HEK293 (cell line): Measurements from ENCODE around the gene UBXN4.

Source experiments
- HOXA7 ChIP-seq: sonication (generic); formaldehyde crosslinking; IDR thresholded peaks from 2 replicates; pipeline ENCODE4 v1.8.1; 2022; ENCODE audit warnings: missing genetic modification reagents, borderline replicate concordance
- SALL2 ChIP-seq: fragments of 450-650 bp; formaldehyde crosslinking; IDR thresholded peaks from 2 replicates; pipeline ENCODE4 v1.5.0; 2017; ENCODE audit warnings: missing biosample characterization, mild to moderate bottlenecking, missing genetic modification characterization, borderline replicate concordance
- ZNF311 ChIP-seq: fragments of 450-650 bp; formaldehyde crosslinking; IDR thresholded peaks from 2 replicates; pipeline ENCODE4 v1.5.1; 2017; ENCODE audit warnings: missing biosample characterization, missing genetic modification characterization, borderline replicate concordance
- ZNF621 ChIP-seq: fragments of 450-650 bp; formaldehyde crosslinking; IDR thresholded peaks from 2 replicates; pipeline ENCODE4 v1.5.1; 2017; ENCODE audit warnings: missing biosample characterization, missing genetic modification characterization
- TF ChIP-seq, protein P1 (sequence below): fragments of 450-650 bp; formaldehyde crosslinking; IDR thresholded peaks from 2 replicates; pipeline ENCODE4 v1.5.1; 2016; ENCODE audit warnings: missing biosample characterization, missing genetic modification characterization
- TF ChIP-seq, protein P2 (sequence below): fragments of 450-650 bp; formaldehyde crosslinking; IDR thresholded peaks from 2 replicates; pipeline ENCODE4 v1.5.1; 2016; ENCODE audit warnings: missing biosample characterization, missing genetic modification characterization
- TF ChIP-seq, protein P3 (sequence below): fragments of 450-650 bp; formaldehyde crosslinking; IDR thresholded peaks from 2 replicates; pipeline ENCODE4 v1.5.1; 2016; ENCODE audit warnings: missing biosample characterization, missing genetic modification characterization

DNA sequence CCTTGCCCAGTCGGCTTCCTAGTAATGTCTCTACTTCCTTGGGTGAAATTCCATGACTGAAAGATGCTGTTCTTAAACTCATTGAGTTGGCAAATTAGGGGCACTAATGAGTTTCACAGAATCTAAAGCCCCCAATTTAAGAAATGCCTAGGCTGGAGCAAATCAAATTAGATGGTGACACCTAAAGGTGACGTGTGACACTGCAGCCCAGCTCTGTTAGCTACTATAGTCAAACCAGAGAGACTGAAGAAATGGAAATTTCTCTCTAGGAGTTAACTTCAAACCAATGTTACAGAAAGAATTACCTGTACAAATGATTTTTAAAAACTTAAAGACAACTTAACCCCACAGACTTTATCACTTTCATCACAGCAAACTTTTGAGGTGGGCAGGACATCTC, 58.1 kb downstream of the UBXN4 start:
- TF ChIP-seq SALL2 (tag by site-specific recombination) (no peak), ZNF621 (tag by site-specific recombination) (no peak), HOXA7 (no peak), ZNF311 (no peak)
- TF ChIP-seq, protein P1, sequence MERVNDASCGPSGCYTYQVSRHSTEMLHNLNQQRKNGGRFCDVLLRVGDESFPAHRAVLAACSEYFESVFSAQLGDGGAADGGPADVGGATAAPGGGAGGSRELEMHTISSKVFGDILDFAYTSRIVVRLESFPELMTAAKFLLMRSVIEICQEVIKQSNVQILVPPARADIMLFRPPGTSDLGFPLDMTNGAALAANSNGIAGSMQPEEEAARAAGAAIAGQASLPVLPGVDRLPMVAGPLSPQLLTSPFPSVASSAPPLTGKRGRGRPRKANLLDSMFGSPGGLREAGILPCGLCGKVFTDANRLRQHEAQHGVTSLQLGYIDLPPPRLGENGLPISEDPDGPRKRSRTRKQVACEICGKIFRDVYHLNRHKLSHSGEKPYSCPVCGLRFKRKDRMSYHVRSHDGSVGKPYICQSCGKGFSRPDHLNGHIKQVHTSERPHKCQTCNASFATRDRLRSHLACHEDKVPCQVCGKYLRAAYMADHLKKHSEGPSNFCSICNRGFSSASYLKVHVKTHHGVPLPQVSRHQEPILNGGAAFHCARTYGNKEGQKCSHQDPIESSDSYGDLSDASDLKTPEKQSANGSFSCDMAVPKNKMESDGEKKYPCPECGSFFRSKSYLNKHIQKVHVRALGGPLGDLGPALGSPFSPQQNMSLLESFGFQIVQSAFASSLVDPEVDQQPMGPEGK (tag by site-specific recombination) = no peak
- TF ChIP-seq, protein P2, sequence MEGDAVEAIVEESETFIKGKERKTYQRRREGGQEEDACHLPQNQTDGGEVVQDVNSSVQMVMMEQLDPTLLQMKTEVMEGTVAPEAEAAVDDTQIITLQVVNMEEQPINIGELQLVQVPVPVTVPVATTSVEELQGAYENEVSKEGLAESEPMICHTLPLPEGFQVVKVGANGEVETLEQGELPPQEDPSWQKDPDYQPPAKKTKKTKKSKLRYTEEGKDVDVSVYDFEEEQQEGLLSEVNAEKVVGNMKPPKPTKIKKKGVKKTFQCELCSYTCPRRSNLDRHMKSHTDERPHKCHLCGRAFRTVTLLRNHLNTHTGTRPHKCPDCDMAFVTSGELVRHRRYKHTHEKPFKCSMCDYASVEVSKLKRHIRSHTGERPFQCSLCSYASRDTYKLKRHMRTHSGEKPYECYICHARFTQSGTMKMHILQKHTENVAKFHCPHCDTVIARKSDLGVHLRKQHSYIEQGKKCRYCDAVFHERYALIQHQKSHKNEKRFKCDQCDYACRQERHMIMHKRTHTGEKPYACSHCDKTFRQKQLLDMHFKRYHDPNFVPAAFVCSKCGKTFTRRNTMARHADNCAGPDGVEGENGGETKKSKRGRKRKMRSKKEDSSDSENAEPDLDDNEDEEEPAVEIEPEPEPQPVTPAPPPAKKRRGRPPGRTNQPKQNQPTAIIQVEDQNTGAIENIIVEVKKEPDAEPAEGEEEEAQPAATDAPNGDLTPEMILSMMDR (tag by site-specific recombination) = no peak
- TF ChIP-seq, protein P3, sequence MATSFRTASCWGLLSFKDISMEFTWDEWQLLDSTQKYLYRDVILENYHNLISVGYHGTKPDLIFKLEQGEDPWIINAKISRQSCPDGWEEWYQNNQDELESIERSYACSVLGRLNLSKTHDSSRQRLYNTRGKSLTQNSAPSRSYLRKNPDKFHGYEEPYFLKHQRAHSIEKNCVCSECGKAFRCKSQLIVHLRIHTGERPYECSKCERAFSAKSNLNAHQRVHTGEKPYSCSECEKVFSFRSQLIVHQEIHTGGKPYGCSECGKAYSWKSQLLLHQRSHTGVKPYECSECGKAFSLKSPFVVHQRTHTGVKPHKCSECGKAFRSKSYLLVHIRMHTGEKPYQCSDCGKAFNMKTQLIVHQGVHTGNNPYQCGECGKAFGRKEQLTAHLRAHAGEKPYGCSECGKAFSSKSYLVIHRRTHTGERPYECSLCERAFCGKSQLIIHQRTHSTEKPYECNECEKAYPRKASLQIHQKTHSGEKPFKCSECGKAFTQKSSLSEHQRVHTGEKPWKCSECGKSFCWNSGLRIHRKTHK = no peak
